ENCODE data around the gene DTX1. TPM values are rescaled to one million over a fixed set of nuclear protein-coding genes. Genes with fewer than 3 reads are reported as not detected.

The DTX1 gene
- total RNA-seq, 4 donors from 2014 or later: 3.1 to 33.8 (median 5.3) TPM

GRCh38 chr12:113075137-113075683, 18.7 kb downstream of the DTX1 start:
- Histone ChIP-seq H3K9me3 (no peaks in the 10 kb centered on the region), H3K36me3 (no peaks in the 10 kb centered on the region), H3K27me3 (no peaks in the 10 kb centered on the region), H3K4me1 (peaks cover 0 to 14% (median 8%) of the 10 kb centered on the region in 4 donors), H3K4me3 (no peak overlapping the region), H3K27ac (peak overlapping the region in 1 of 4 donors; percentile 74)
- peak; percentile 30 to 81 (median 81) for DNase-seq
- TF ChIP-seq POLR2A (IDR thresholded peaks at IDR 0.05) (no peak), CTCF (IDR thresholded peaks at IDR 0.05) (no peak)

GRCh38 chr12:113077057-113077858, 20.7 kb downstream of the DTX1 start:
- no peak overlapping the region for H3K27ac ChIP-seq
- peak in 1 of 3 donors; percentile 25 for DNase-seq
- no peaks in the 10 kb centered on the region for H3K27me3 ChIP-seq
- no peak overlapping the region for H3K4me3 ChIP-seq
- peaks cover 0 to 9% (median 0%) of the 10 kb centered on the region in 4 donors for H3K4me1 ChIP-seq
- H3K9me3 ChIP-seq: no peaks in the 10 kb centered on the region
- no peak for TF ChIP-seq POLR2A (IDR thresholded peaks at IDR 0.05)
- no peak for TF ChIP-seq CTCF (IDR thresholded peaks at IDR 0.05)
- no peaks in the 10 kb centered on the region for H3K36me3 ChIP-seq

- H3K27ac ChIP-seq: no peak overlapping the region
Observed at GRCh38 chr12:113077859-113078255, 21.3 kb downstream of the DTX1 start.

GRCh38 chr12:113081873-113082272, 25.3 kb downstream of the DTX1 start:
- H3K36me3 ChIP-seq: no peaks in the 10 kb centered on the region
- DNase-seq: no peak
- peak overlapping the region in 1 of 4 donors; percentile 19 for H3K27ac ChIP-seq
- no peak overlapping the region for H3K4me3 ChIP-seq
- TF ChIP-seq POLR2A (IDR thresholded peaks at IDR 0.05) (no peak), CTCF (IDR thresholded peaks at IDR 0.05) (no peak)
- no peaks in the 10 kb centered on the region for H3K27me3 ChIP-seq
- H3K4me1 ChIP-seq: peaks cover 0 to 17% (median 8%) of the 10 kb centered on the region in 4 donors
- H3K9me3 ChIP-seq: no peaks in the 10 kb centered on the region

More at GRCh38 chr12:113077859-113078255, 21.3 kb downstream of the DTX1 start:
- H3K36me3 ChIP-seq: no peaks in the 10 kb centered on the region
- peak in 1 of 3 donors; percentile 27 for DNase-seq
- H3K4me3 ChIP-seq: no peak overlapping the region
- H3K9me3 ChIP-seq: no peaks in the 10 kb centered on the region
- TF ChIP-seq POLR2A (IDR thresholded peaks at IDR 0.05): no peak
- no peak for TF ChIP-seq CTCF (IDR thresholded peaks at IDR 0.05)
- H3K4me1 ChIP-seq: peaks cover 0 to 9% (median 0%) of the 10 kb centered on the region in 4 donors
- H3K27me3 ChIP-seq: no peaks in the 10 kb centered on the region

- Histone ChIP-seq H3K27ac (no peak overlapping the region), H3K9me3 (no peaks in the 10 kb centered on the region), H3K4me1 (peaks cover 0 to 25% (median 12%) of the 10 kb centered on the region in 4 donors), H3K4me3 (no peak overlapping the region), H3K27me3 (no peaks in the 10 kb centered on the region), H3K36me3 (no peaks in the 10 kb centered on the region)
- DNase-seq: no peak
- TF ChIP-seq CTCF (IDR thresholded peaks at IDR 0.05) (no peak), POLR2A (IDR thresholded peaks at IDR 0.05) (no peak)
Observed at GRCh38 chr12:113082486-113083148, 26.1 kb downstream of the DTX1 start.
